ENCODE data around the gene ARHGEF38.

ARHGEF38 gene

GRCh38 chr4:105551965-105552746, at the start of gene ARHGEF38:
ARHGEF38 (plus strand) TSS chr4:105552620; CDS start chr4:105552766, 146 bp downstream.
- DNase-seq: peak; percentile 86
- in situ Hi-C loops (cut with HindIII; ENCODE audit: low pct_ligation_motif_present, low pct_unique_long_range_greater_than_20kb, low sequenced_read_pairs): no loop called here

GRCh38 chr4:105503484-105503883, 48.9 kb upstream of the ARHGEF38 start:
- in situ Hi-C loops (cut with HindIII; ENCODE audit: low pct_ligation_motif_present, low pct_unique_long_range_greater_than_20kb, low sequenced_read_pairs): no loop called here
- DNase-seq: no peak

- no peak for DNase-seq
- in situ Hi-C loops (cut with HindIII; ENCODE audit: low pct_ligation_motif_present, low pct_unique_long_range_greater_than_20kb, low sequenced_read_pairs): no loop called here
Observed at GRCh38 chr4:105504744-105505143, 47.7 kb upstream of the ARHGEF38 start.

- no peak for DNase-seq
Observed at GRCh38 chr4:105509291-105509690, 43.1 kb upstream of the ARHGEF38 start.

GRCh38 chr4:105509714-105510113, 42.7 kb upstream of the ARHGEF38 start:
- in situ Hi-C loops (cut with HindIII; ENCODE audit: low pct_ligation_motif_present, low pct_unique_long_range_greater_than_20kb, low sequenced_read_pairs): no loop called here
- DNase-seq: no peak

More at GRCh38 chr4:105509291-105509690, 43.1 kb upstream of the ARHGEF38 start:
- in situ Hi-C loops (cut with HindIII; ENCODE audit: low pct_ligation_motif_present, low pct_unique_long_range_greater_than_20kb, low sequenced_read_pairs): no loop called here

GRCh38 chr4:105510245-105510644, 42.2 kb upstream of the ARHGEF38 start:
- in situ Hi-C loops (cut with HindIII; ENCODE audit: low pct_ligation_motif_present, low pct_unique_long_range_greater_than_20kb, low sequenced_read_pairs): no loop called here
- DNase-seq: no peak

GRCh38 chr4:105520819-105521790, 31.3 kb upstream of the ARHGEF38 start:
- DNase-seq: peak; percentile 56
- in situ Hi-C loops (cut with HindIII; ENCODE audit: low pct_ligation_motif_present, low pct_unique_long_range_greater_than_20kb, low sequenced_read_pairs): no loop called here

- in situ Hi-C loops (cut with HindIII; ENCODE audit: low pct_ligation_motif_present, low pct_unique_long_range_greater_than_20kb, low sequenced_read_pairs): no loop called here
- DNase-seq: no peak
Observed at GRCh38 chr4:105526656-105527055, 25.8 kb upstream of the ARHGEF38 start.

- no peak for DNase-seq
- in situ Hi-C loops (cut with HindIII; ENCODE audit: low pct_ligation_motif_present, low pct_unique_long_range_greater_than_20kb, low sequenced_read_pairs): no loop called here
Observed at GRCh38 chr4:105527081-105527480, 25.3 kb upstream of the ARHGEF38 start.

- in situ Hi-C loops (cut with HindIII; ENCODE audit: low pct_ligation_motif_present, low pct_unique_long_range_greater_than_20kb, low sequenced_read_pairs): no loop called here
- no peak for DNase-seq
Observed at GRCh38 chr4:105536601-105537000, 15.8 kb upstream of the ARHGEF38 start.

GRCh38 chr4:105541420-105541819, 11.0 kb upstream of the ARHGEF38 start:
- in situ Hi-C loops (cut with HindIII; ENCODE audit: low pct_ligation_motif_present, low pct_unique_long_range_greater_than_20kb, low sequenced_read_pairs): no loop called here
- DNase-seq: no peak

- in situ Hi-C loops (cut with HindIII; ENCODE audit: low pct_ligation_motif_present, low pct_unique_long_range_greater_than_20kb, low sequenced_read_pairs): no loop called here
- DNase-seq: no peak
Observed at GRCh38 chr4:105542039-105542438, 10.4 kb upstream of the ARHGEF38 start.

- in situ Hi-C loops (cut with HindIII; ENCODE audit: low pct_ligation_motif_present, low pct_unique_long_range_greater_than_20kb, low sequenced_read_pairs): no loop called here
- DNase-seq: no peak
Observed at GRCh38 chr4:105543346-105543745, 9.1 kb upstream of the ARHGEF38 start.

- no peak for DNase-seq
- in situ Hi-C loops (cut with HindIII; ENCODE audit: low pct_ligation_motif_present, low pct_unique_long_range_greater_than_20kb, low sequenced_read_pairs): no loop called here
Observed at GRCh38 chr4:105543881-105544280, 8.5 kb upstream of the ARHGEF38 start.

GRCh38 chr4:105544520-105545286, 7.7 kb upstream of the ARHGEF38 start:
- no peak for DNase-seq

GRCh38 chr4:105546086-105546485, 6.3 kb upstream of the ARHGEF38 start:
- in situ Hi-C loops (cut with HindIII; ENCODE audit: low pct_ligation_motif_present, low pct_unique_long_range_greater_than_20kb, low sequenced_read_pairs): no loop called here
- no peak for DNase-seq

More at GRCh38 chr4:105544520-105545286, 7.7 kb upstream of the ARHGEF38 start:
- in situ Hi-C loops (cut with HindIII; ENCODE audit: low pct_ligation_motif_present, low pct_unique_long_range_greater_than_20kb, low sequenced_read_pairs): no loop called here

GRCh38 chr4:105547769-105548168, 4.7 kb upstream of the ARHGEF38 start:
- no peak for DNase-seq

GRCh38 chr4:105548483-105548882, 3.9 kb upstream of the ARHGEF38 start:
- peak; percentile 69 for DNase-seq
- in situ Hi-C loops (cut with HindIII; ENCODE audit: low pct_ligation_motif_present, low pct_unique_long_range_greater_than_20kb, low sequenced_read_pairs): no loop called here

More at GRCh38 chr4:105547769-105548168, 4.7 kb upstream of the ARHGEF38 start:
- in situ Hi-C loops (cut with HindIII; ENCODE audit: low pct_ligation_motif_present, low pct_unique_long_range_greater_than_20kb, low sequenced_read_pairs): no loop called here

GRCh38 chr4:105550641-105551040, 1.8 kb upstream of the ARHGEF38 start:
- no peak for DNase-seq
- in situ Hi-C loops (cut with HindIII; ENCODE audit: low pct_ligation_motif_present, low pct_unique_long_range_greater_than_20kb, low sequenced_read_pairs): no loop called here
